WTC11 (cell line): ENCODE results near the gene GORASP1. TPM values are rescaled to one million over a fixed set of nuclear protein-coding genes. Genes with fewer than 3 reads are reported as not detected.
A peak's percentile ranks its signal among the peaks of the same experiment; 100 is the strongest.

Experiments used
- AFF4 ChIP-seq: sonication (generic); formaldehyde crosslinking; IDR thresholded peaks from 2 replicates; pipeline ENCODE4 v1.8.1; 2023; ENCODE audit warnings: mild to moderate bottlenecking, missing genetic modification reagents, borderline replicate concordance
- ARID4B ChIP-seq: sonication (generic); formaldehyde crosslinking; IDR thresholded peaks from 2 replicates; pipeline ENCODE4 v1.8.0; 2023; ENCODE audit warnings: missing genetic modification reagents, mild to moderate bottlenecking, borderline replicate concordance
- ATF2 ChIP-seq: sonication (generic); formaldehyde crosslinking; IDR thresholded peaks from 2 replicates; pipeline ENCODE4 v1.8.1; 2022; ENCODE audit warnings: low read depth, missing genetic modification reagents, borderline replicate concordance
- CREM ChIP-seq: sonication (generic); formaldehyde crosslinking; IDR thresholded peaks from 2 replicates; pipeline ENCODE4 v1.8.1; 2022; ENCODE audit warnings: mild to moderate bottlenecking, missing genetic modification reagents, moderate library complexity
- ERG ChIP-seq: fragments of 250-450 bp; sonication (Bioruptor Pico); IDR thresholded peaks from 2 replicates; pipeline ENCODE4 v1.8.0; 2021; ENCODE audit warnings: mild to moderate bottlenecking
- ESRRA ChIP-seq: sonication (generic); formaldehyde crosslinking; IDR thresholded peaks from 2 replicates; pipeline ENCODE4 v1.8.1; 2022; ENCODE audit warnings: mild to moderate bottlenecking, missing genetic modification reagents, borderline replicate concordance
- FOXJ3 ChIP-seq: sonication (generic); formaldehyde crosslinking; IDR thresholded peaks from 2 replicates; pipeline ENCODE4 v1.9.0; 2021; ENCODE audit warnings: missing genetic modification reagents, mild to moderate bottlenecking, borderline replicate concordance
- FOXK1 ChIP-seq: sonication (generic); formaldehyde crosslinking; IDR thresholded peaks from 2 replicates; pipeline ENCODE4 v1.8.0; 2022; ENCODE audit warnings: mild to moderate bottlenecking, moderate library complexity, missing genetic modification reagents
- HMGXB4 ChIP-seq: sonication (generic); formaldehyde crosslinking; IDR thresholded peaks from 2 replicates; pipeline ENCODE4 v1.8.1; 2023; ENCODE audit warnings: mild to moderate bottlenecking, moderate library complexity, missing genetic modification reagents
- IRF1 ChIP-seq: sonication (generic); formaldehyde crosslinking; IDR thresholded peaks from 2 replicates; pipeline ENCODE4 v1.8.0; 2023; ENCODE audit warnings: missing genetic modification reagents
- JAZF1 ChIP-seq: fragments of 250-450 bp; sonication (Bioruptor Pico); IDR thresholded peaks from 2 replicates; pipeline ENCODE4 v1.9.0; 2021; ENCODE audit warnings: moderate library complexity, mild to moderate bottlenecking, inconsistent platforms
- KAT7 ChIP-seq: sonication (generic); formaldehyde crosslinking; IDR thresholded peaks from 2 replicates; pipeline ENCODE4 v1.8.1; 2023; ENCODE audit warnings: missing genetic modification reagents, mild to moderate bottlenecking, borderline replicate concordance
- MAX ChIP-seq: sonication (generic); formaldehyde crosslinking; IDR thresholded peaks from 2 replicates; pipeline ENCODE4 v1.8.0; 2022; ENCODE audit warnings: mild to moderate bottlenecking, missing genetic modification reagents
- NFATC4 ChIP-seq: fragments of 250-450 bp; sonication (Bioruptor Pico); IDR thresholded peaks from 2 replicates; pipeline ENCODE4 v1.9.0; 2021; ENCODE audit warnings: mild to moderate bottlenecking
- TEAD1 ChIP-seq: sonication (generic); formaldehyde crosslinking; IDR thresholded peaks from 2 replicates; pipeline ENCODE4 v1.8.0; 2022; ENCODE audit warnings: mild to moderate bottlenecking, missing genetic modification reagents
- TEAD4 ChIP-seq: sonication (generic); formaldehyde crosslinking; IDR thresholded peaks from 2 replicates; pipeline ENCODE4 v1.8.0; 2022; ENCODE audit warnings: mild to moderate bottlenecking, missing genetic modification reagents
- USF1 ChIP-seq: sonication (generic); formaldehyde crosslinking; IDR thresholded peaks from 2 replicates; pipeline ENCODE4 v1.8.0; 2022; ENCODE audit warnings: mild to moderate bottlenecking, missing genetic modification reagents
- ZNF232 ChIP-seq: sonication (generic); formaldehyde crosslinking; IDR thresholded peaks from 2 replicates; pipeline ENCODE4 v1.8.0; 2022; ENCODE audit warnings: mild to moderate bottlenecking, missing genetic modification reagents
- ZNF416 ChIP-seq: fragments of 250-450 bp; sonication (Bioruptor Pico); IDR thresholded peaks from 2 replicates; pipeline ENCODE4 v1.9.0; 2021; ENCODE audit warnings: mild to moderate bottlenecking, inconsistent platforms
- ZNF512 ChIP-seq: sonication (generic); formaldehyde crosslinking; IDR thresholded peaks from 2 replicates; pipeline ENCODE4 v1.8.1; 2022; ENCODE audit warnings: missing genetic modification reagents, borderline replicate concordance
- total RNA-seq: library from RNA; stranded (reverse); gene quantifications from 3 replicates; pipeline ENCODE4 v1.2.3, GENCODE V29; 2021

Gene GORASP1
- total RNA-seq, 1 experiment from 2014 or later = 47.4 TPM

GRCh38 chr3:39051649-39052561, 55.5 kb downstream of the GORASP1 start, which contains the start of the genes SCN11A and WDR48 (continued):
- peak; percentile 96 for TF ChIP-seq CREM
- TF ChIP-seq USF1 = peak; percentile 33
- TF ChIP-seq TEAD1 (CRISPR knock-in tag) = peak; percentile 48; the same call in 1 of the 2 replicates
- TF ChIP-seq ZNF416 (CRISPR knock-in tag) = 0 out of 2 replicates have a peak, but pooled peaks have one; percentile 19
- TF ChIP-seq ZNF512 (CRISPR knock-in tag) = no peak
- peak; percentile 43; the same call in 1 of the 2 replicates for TF ChIP-seq AFF4 (CRISPR knock-in tag)
- no peak for TF ChIP-seq FOXJ3 (CRISPR knock-in tag)
- no peak for TF ChIP-seq NFATC4
- peak; percentile 100 for TF ChIP-seq FOXK1 (CRISPR knock-in tag)
- TF ChIP-seq HMGXB4 (CRISPR knock-in tag) = peak; percentile 46
- peak; percentile 56; the same call in 1 of the 2 replicates for TF ChIP-seq KAT7 (CRISPR knock-in tag)
- TF ChIP-seq ZNF232 (CRISPR knock-in tag) = no peak
- 0 out of 2 replicates have a peak, but pooled peaks have one; percentile 45 for TF ChIP-seq ARID4B (CRISPR knock-in tag)
- no peak for TF ChIP-seq JAZF1 (CRISPR knock-in tag)
- no peak for TF ChIP-seq ERG (CRISPR knock-in tag)
- no peak for TF ChIP-seq ATF2 (CRISPR knock-in tag)
- no peak for TF ChIP-seq TEAD4 (CRISPR knock-in tag)
- peak; percentile 66; the same call in 1 of the 2 replicates for TF ChIP-seq MAX (CRISPR knock-in tag)
- 0 out of 2 replicates have a peak, but pooled peaks have one; percentile 57 for TF ChIP-seq ESRRA (CRISPR knock-in tag)
- TF ChIP-seq IRF1 (CRISPR knock-in tag) = no peak
